Psoas muscle (tissue), 8 donors: ENCODE data around the gene ADAMTS12. TPM values are rescaled to one million over a fixed set of nuclear protein-coding genes. Genes with fewer than 3 reads are reported as not detected.

ENCODE experiments used
- ATAC-seq, 4 donors: fragments of 200-7000 bp; cut with Tn5 transposase; one replicate each; pipeline ENCODE4 v1.9.1; 2020; ENCODE audit warnings: moderate library complexity in 3 of 4, mild to moderate bottlenecking in 2 of 4
- DNase-seq, 2 donors: peaks; one replicate each; pipeline ENCODE4 v3.0.0-alpha.2; 2020
- H3K27ac ChIP-seq: fragments of 200-600 bp; one replicate; pipeline ENCODE4 v1.8.0; 2022
- H3K27me3 ChIP-seq, 3 donors: fragments of 200-600 bp in 1 of 3; one replicate each; pipeline versions ENCODE4 v1.6.1 to v1.8.0; 2013 to 2022; ENCODE audit warnings: low read length in 2 of 3, mild to moderate bottlenecking in 2 of 3, moderate library complexity in 1 of 3; ENCODE audit not compliant: insufficient read depth in 3 of 3
- H3K36me3 ChIP-seq, 2 donors: fragments of 200-600 bp in 1 of 2; one replicate each; pipeline versions ENCODE4 v1.6.1 to v1.8.0; 2013 to 2022; ENCODE audit warnings: low read depth in 1 of 2, mild to moderate bottlenecking in 1 of 2, moderate library complexity in 1 of 2; ENCODE audit not compliant: insufficient read depth in 1 of 2
- H3K4me1 ChIP-seq: fragments of 200-600 bp; one replicate; pipeline ENCODE4 v1.8.0; 2022
- H3K4me3 ChIP-seq: fragments of 200-600 bp; one replicate; pipeline ENCODE4 v1.8.0; 2022; ENCODE audit warnings: mild to moderate bottlenecking
- H3K9me3 ChIP-seq: fragments of 200-600 bp; one replicate; pipeline ENCODE4 v1.8.0; 2022
- WGBS, 3 donors: extraction: QIAGEN DNeasy Blood & Tissue Kit; methylation state at CpG; one replicate each; pipeline versions ENCODE4 v1.1.6 to v1.1.7; 2013; 5-methylcytosine and 5-hydroxymethylcytosine counted together
- intact Hi-C, 2 donors: fragments of 100-400 bp; cut with DNase I; formaldehyde crosslinking; loops; one replicate each; pipeline versions ENCODE4 v1.11.0 to v1.14.2; 2022
- long read RNA-seq, 2 donors: library from polyadenylated mRNA; unstranded; transcript quantifications; one replicate each; pipeline ENCODE4 v2.0.0, GENCODE V29; 2021
- polyA plus RNA-seq, 3 donors: library from polyadenylated mRNA; stranded (reverse); fragments of 200-250 nt; gene quantifications; one replicate each; pipeline ENCODE4 v1.2.3, GENCODE V29; 2013
- total RNA-seq, 4 donors: library from RNA; stranded (reverse); fragmentation: NEBNext Ultra II Directional in 2 of 4; extraction: Animal tissue kit (Norgen Biotek cat#: 25700) in 2 of 4; gene quantifications; one replicate each; pipeline versions ENCODE4 v1.2.1 to v1.2.4, GENCODE V29; 2021 to 2023
- TF ChIP-seq, protein P1 (sequence below): fragments of 200-600 bp; IDR thresholded peaks from one replicate; pipeline ENCODE4 v1.8.0; 2022; ENCODE audit warnings: antibody characterized with exemption
- donor health status: healthy with polysubstance abuse.
- donor health status: DM: no; HTN: no; CAD: no; lungs with moderate emphysema.
- donor health status: Bipolar disorder and iron deficiency.
- donor health status: healthy.
- donor health status: DM: yes; HTN: yes; CAD: no.
- donor health status: DM: no; HTN: no; CAD: no.
- donor health status: DM: no; HTN: no; CAD: no.
- donor health status: DM: yes; HTN: yes; CAD: no.

The ADAMTS12 gene, protein sequence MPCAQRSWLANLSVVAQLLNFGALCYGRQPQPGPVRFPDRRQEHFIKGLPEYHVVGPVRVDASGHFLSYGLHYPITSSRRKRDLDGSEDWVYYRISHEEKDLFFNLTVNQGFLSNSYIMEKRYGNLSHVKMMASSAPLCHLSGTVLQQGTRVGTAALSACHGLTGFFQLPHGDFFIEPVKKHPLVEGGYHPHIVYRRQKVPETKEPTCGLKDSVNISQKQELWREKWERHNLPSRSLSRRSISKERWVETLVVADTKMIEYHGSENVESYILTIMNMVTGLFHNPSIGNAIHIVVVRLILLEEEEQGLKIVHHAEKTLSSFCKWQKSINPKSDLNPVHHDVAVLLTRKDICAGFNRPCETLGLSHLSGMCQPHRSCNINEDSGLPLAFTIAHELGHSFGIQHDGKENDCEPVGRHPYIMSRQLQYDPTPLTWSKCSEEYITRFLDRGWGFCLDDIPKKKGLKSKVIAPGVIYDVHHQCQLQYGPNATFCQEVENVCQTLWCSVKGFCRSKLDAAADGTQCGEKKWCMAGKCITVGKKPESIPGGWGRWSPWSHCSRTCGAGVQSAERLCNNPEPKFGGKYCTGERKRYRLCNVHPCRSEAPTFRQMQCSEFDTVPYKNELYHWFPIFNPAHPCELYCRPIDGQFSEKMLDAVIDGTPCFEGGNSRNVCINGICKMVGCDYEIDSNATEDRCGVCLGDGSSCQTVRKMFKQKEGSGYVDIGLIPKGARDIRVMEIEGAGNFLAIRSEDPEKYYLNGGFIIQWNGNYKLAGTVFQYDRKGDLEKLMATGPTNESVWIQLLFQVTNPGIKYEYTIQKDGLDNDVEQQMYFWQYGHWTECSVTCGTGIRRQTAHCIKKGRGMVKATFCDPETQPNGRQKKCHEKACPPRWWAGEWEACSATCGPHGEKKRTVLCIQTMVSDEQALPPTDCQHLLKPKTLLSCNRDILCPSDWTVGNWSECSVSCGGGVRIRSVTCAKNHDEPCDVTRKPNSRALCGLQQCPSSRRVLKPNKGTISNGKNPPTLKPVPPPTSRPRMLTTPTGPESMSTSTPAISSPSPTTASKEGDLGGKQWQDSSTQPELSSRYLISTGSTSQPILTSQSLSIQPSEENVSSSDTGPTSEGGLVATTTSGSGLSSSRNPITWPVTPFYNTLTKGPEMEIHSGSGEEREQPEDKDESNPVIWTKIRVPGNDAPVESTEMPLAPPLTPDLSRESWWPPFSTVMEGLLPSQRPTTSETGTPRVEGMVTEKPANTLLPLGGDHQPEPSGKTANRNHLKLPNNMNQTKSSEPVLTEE (N-terminal part only)
- total RNA-seq (1 to 10 TPM in 3 of 4 donors, under 1 TPM in 1; 0.88 to 1.2 (median 1.1) TPM), polyA plus RNA-seq (under 1 TPM; 0.19 to 0.51 (median 0.28) TPM)
- long read RNA-seq, donor 1 = 0 reads
- long read RNA-seq, donor 2 = 0 reads

DNA sequence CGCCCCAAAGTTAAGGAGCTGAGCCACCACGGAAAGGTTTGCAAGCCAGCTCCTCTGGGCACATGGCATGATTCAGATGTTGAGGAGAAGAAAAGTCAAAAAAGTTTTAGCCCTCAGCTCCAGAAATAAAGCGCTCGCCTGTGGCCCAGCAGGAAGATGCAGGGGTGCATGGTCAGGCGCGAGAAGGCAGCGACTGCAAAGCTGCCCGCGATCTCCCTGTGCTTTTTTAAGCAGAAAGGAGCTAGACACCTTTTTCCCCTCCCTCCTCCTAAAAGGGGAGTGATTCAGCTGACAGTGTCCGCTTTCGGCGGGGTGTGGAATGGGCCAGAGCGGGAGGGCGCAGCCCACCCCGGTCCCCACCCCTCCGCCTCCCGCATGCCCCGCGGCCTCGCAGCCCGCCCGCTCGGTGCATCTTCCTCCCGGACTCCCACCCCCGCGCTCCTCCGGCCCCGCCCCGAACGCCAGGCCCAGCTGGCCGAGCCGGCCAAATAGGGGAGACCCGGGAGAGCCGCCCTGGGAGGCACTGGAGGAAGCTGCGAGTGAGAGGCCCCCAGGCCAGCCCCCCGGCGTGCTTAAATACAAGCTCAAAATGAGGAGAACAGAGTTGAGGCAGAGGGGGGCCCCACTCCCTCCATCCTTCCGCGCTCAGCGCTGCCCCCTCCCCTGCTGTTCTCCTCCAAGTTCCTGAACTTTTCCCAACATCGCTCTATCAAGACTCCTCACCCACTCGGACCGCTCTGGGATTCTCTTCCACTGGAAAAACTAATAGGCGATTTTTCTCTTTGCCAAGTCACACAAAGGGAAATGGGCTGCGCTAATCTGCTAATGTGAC, at the start of gene ADAMTS12:
TSS of gene ADAMTS12 (minus strand) at position 203 of the 832 bp plus-strand sequence. CDS start at position 69, 134 bp downstream.
- DNase-seq = peak; percentile 50 to 68

GRCh38 chr5:33941090-33941489, 49.3 kb upstream of the ADAMTS12 start:
- peaks cover 0 to 38% (median 22%) of the 10 kb centered on the region in 3 donors for H3K27me3 ChIP-seq
- no peaks in the 10 kb centered on the region for H3K36me3 ChIP-seq
- ATAC-seq = no peak
- whole genome bisulfite sequencing, 3 donors = 82 to 84% (median 83%) methylated on average over 5 of the region's 5 CpGs
- no peaks in the 10 kb centered on the region for H3K9me3 ChIP-seq
- H3K4me3 ChIP-seq = no peak overlapping the region
- no peak overlapping the region for H3K27ac ChIP-seq
- intact Hi-C loops = no loop called here
- H3K4me1 ChIP-seq = peaks cover 4% of the 10 kb centered on the region
- DNase-seq = no peak
- TF ChIP-seq, protein P1, sequence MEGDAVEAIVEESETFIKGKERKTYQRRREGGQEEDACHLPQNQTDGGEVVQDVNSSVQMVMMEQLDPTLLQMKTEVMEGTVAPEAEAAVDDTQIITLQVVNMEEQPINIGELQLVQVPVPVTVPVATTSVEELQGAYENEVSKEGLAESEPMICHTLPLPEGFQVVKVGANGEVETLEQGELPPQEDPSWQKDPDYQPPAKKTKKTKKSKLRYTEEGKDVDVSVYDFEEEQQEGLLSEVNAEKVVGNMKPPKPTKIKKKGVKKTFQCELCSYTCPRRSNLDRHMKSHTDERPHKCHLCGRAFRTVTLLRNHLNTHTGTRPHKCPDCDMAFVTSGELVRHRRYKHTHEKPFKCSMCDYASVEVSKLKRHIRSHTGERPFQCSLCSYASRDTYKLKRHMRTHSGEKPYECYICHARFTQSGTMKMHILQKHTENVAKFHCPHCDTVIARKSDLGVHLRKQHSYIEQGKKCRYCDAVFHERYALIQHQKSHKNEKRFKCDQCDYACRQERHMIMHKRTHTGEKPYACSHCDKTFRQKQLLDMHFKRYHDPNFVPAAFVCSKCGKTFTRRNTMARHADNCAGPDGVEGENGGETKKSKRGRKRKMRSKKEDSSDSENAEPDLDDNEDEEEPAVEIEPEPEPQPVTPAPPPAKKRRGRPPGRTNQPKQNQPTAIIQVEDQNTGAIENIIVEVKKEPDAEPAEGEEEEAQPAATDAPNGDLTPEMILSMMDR = no peak

More for the DNA sequence above, at the start of gene ADAMTS12:
- H3K4me1 ChIP-seq = no peaks in the 10 kb centered on the region
- TF ChIP-seq, protein P1 = no peak
- ATAC-seq = peak in 2 of 4 donors; percentile 44 to 47
- no peaks in the 10 kb centered on the region for H3K9me3 ChIP-seq
- peak within 1 kb of the TSS; percentile 51 for H3K4me3 ChIP-seq
- intact Hi-C loops = no loop called here
- peaks cover 8 to 39% (median 12%) of the 10 kb centered on the region in 3 donors for H3K27me3 ChIP-seq
- 1 to 3% (median 2%) methylated on average over 37 to 45 of the region's 45 CpGs for WGBS, 3 donors
- no peak within 1 kb of the TSS for H3K27ac ChIP-seq
- no peaks in the 10 kb centered on the region for H3K36me3 ChIP-seq

DNA sequence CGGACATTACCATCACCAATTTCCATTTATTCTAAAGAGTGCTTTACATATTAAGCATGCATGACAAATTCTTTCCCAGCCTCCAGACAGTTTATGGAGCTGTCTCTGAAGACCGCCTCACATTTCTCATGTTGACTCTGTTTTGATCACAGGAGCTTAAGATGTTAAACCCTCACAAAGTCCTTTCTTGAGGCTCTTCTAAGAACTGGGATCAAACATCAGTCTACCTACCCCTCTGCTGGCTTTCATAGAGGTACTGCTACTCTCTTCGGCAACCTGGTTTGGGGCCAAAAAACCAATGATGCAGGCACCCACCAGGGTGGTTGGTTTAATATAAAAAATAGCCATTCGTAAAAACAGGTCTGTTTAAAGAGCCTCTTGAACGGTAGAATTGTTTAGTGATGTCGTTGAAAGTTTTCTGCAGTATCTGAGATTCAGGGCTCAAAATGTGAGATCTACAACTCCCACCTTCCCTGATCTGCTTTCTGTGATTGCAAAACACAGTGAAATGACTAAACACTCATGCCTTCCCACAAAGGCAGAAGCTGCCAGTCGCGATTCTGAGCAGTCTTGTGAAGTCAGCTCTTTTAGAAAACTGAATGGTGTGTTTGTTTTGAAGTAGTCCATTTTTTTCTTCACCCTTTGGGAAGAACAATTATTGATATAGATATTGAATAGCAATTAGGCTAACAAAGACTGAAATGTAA, 47.9 kb upstream of the ADAMTS12 start:
- H3K27me3 ChIP-seq = peaks cover 0 to 52% (median 27%) of the 10 kb centered on the region in 3 donors

More for the DNA sequence above, 47.9 kb upstream of the ADAMTS12 start:
- Histone ChIP-seq H3K9me3 (no peaks in the 10 kb centered on the region), H3K36me3 (no peaks in the 10 kb centered on the region), H3K4me3 (no peak overlapping the region), H3K4me1 (peaks cover 10% of the 10 kb centered on the region), H3K27ac (no peak overlapping the region)
- no peak for ATAC-seq
- intact Hi-C loops = no loop called here
- TF ChIP-seq, protein P1 = no peak
- 73 to 82% (median 81%) methylated on average over 8 of the region's 8 CpGs for WGBS, 3 donors
- no peak for DNase-seq
